NCI-H2171 treated with DMSO at 0.1 percent for 48 hours (cell line): ENCODE results near the gene TEKT4.
A peak's percentile ranks its signal among the peaks of the same experiment; 100 is the strongest.
"Not testable (repeated sequence)": the region's sequence is repeated elsewhere in the genome, so short reads cannot be mapped to it uniquely, and the experiment has no call there.

ENCODE experiments used
- DNase-seq: peaks from one replicate; lab custom pipeline; 2025; lab: John Stamatoyannopoulos, UW

The TEKT4 gene, protein sequence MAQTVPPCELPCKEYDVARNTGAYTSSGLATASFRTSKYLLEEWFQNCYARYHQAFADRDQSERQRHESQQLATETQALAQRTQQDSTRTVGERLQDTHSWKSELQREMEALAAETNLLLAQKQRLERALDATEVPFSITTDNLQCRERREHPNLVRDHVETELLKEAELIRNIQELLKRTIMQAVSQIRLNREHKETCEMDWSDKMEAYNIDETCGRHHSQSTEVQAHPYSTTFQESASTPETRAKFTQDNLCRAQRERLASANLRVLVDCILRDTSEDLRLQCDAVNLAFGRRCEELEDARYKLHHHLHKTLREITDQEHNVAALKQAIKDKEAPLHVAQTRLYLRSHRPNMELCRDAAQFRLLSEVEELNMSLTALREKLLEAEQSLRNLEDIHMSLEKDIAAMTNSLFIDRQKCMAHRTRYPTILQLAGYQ

DNA sequence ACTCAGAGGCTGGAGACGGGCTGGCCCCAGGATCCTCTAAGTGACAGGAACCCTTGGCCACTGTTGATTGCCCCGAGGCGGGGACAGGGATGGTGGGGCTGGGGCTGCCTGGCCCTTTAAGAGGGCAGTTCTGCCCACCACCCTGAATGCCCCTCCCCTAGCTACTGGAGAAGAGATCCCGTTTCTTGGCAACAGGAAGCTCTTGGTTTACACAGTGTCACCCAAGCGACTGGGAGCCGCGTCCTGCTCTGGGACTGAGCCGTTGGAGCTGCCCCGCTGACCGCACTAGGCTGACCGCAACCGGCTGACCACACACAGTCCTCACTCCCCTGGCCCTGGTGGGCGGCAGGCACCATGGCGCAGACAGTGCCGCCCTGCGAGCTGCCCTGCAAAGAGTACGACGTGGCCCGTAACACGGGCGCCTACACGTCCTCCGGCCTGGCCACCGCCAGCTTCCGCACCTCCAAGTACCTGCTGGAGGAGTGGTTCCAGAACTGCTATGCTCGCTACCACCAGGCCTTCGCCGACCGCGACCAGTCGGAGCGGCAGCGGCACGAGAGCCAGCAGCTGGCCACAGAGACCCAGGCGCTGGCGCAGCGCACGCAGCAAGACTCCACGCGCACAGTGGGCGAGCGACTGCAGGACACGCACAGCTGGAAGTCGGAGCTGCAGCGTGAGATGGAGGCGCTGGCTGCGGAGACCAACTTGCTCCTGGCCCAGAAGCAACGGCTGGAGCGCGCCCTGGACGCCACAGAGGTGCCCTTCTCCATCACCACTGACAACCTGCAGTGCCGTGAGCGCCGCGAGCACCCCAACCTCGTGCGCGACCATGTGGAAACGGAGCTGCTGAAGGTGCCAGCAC is at the start of gene TEKT4:
Gene TEKT4 (plus strand): TSS at position 205 of the 862 bp plus-strand sequence. CDS start 150 bp downstream, at position 355.
- DNase-seq: no peak

DNA sequence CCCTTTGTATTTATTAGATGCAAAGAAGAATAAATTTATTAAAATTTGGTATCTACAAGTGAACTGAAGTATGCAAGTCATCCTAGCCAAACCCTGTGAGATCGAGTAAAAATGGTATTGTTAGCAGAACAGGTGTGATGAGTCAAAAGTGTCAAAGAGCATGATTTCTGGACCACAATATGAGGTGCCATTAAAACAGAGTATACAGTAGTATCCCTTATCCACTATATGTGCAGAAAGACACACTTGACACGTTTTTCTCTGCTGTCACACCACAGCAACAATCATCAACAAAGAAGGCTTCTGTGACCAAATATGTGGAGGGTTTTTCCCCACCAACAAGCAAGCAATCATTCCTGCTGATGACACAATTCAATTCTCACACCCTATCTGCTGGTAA is 32.0 kb upstream of the TEKT4 start:
- DNase-seq: not testable (repeated sequence)

- not testable (repeated sequence) for DNase-seq
These were observed 14.4 kb upstream of the TEKT4 start for GRCh38 chr2:94856856-94857255.

GRCh38 chr2:94857367-94858162 is 13.7 kb upstream of the TEKT4 start:
- not testable (repeated sequence) for DNase-seq

GRCh38 chr2:94858163-94858888 is 12.9 kb upstream of the TEKT4 start:
- not testable (repeated sequence) for DNase-seq

DNA sequence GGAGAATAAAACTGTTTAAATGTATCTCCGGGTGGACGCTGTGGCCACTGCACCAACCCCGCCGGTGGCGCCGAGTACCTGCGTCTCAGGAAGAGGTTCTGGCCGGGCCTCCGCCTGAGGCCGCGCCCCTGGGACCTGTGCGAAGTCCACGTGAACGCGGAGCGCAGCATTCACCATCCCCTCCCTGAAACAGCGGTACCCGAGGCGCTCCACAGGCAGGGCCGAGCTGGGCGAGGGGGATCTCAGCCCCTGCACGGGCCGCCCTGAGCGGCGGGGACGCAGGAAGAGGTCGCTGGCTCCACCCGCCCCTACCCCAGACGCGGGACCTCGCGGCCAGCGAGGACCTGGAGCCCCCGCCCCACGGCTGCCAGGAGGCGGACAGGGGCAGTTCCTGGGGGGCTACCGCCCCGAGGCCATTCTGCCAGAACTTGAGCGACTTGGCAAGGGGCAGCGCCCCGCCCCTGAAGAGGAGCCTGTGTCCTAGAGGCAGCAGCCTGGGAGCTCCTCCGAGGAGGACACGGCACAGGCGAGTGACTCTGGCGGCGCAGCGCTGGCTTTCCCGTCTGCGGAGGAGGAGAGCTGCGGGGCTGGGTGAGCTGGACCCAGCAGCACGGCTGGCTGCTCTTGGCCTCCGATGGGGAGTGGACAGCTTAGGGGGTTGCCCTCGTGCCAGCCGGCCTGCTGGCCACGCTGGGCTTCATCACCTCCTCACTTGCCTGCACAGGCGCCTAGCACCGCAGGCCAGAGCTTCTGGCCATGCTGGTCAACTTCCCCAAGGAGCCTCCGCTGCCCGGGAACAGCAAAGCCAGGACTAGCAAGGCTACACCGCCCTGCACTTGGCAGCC is 9.7 kb upstream of the TEKT4 start:
- no peak for DNase-seq

GRCh38 chr2:94862903-94863302 is 8.3 kb upstream of the TEKT4 start:
- DNase-seq: not testable (repeated sequence)

GRCh38 chr2:94869131-94869530 is 2.1 kb upstream of the TEKT4 start:
- DNase-seq: no peak

DNA sequence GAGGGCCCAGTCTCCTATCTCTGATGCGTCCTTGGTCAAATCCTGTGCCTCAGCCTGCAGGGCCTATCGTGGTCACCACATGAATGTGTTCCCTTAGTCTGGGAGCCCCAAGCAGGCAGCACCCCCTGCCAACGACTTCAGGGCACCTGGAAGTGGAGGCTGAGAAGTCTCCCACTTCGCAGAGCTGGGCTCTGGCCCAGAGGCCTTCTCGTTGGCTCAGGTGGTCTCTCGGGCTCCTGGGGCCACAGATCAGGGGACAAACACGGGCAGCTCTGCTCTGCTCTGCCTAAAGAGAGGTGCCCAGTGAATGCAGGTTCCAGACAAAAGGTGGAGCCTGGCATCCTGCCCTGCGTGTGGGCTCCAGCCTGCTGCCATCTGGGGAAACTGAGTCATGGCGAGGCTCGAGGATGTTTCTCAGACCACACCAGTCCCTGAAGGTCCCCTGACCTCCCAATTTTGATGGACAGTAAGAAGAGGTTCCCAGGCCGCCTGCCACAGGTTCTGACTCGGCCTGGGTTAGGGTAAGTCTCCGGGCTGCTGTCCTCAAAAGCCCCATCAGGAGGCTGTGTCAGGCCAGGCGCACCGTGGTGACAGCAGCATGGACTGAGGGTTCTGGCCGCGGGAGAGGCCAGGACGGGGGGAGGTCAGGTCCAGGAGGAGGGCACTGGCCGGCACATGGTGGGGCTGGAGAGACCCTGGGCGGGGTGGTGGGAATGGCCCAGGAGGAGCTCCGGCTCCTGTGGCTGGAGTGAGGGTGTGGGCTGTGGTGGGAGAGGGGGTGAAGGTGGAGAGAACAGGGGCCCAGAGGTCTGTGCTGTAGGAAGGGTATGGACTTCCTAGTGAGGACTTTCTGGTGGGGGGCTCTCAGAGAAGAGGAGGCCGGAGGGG is 1.4 kb upstream of the TEKT4 start:
- no peak for DNase-seq

DNA sequence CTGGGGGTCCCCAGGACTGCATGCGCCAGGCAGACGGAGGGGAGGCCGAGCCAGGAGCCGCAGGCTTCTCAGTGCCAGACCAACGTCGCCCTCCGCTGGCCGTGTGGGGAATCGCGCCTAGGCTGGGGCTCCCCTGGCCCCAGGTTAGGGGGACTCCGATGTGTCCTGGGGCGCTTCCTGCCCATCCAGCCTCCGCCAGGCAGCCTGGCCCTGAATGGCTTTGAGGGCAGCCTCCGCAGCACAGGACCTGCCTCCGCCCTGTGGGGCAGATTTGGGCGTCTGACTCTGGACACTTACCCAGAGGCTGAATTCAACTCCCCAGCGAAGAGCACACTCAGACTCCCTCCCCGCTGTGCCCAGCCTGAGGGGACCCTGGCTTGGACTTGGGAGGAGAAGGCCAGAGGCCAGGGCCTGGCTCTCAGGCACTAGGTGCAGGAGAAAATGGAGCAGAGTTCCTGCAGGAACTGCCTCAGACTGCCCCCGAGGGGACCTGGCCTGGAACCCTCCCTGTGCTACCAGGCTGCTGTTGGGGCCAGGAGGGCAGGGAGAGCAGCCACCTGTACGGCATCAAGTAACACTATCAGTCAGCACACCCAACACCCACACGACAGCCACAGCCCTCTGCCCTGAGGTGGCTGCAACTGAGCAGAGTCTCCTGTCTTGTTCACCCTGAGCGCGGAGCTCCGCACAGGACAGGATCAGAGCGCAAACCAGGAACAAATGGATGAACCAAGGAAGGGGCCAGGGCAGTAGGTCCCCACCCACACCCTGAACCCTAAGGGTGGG is 597 bp upstream of the TEKT4 start:
- no peak for DNase-seq

GRCh38 chr2:94872088-94872618 is 923 bp downstream of the TEKT4 start:
- no peak for DNase-seq

DNA sequence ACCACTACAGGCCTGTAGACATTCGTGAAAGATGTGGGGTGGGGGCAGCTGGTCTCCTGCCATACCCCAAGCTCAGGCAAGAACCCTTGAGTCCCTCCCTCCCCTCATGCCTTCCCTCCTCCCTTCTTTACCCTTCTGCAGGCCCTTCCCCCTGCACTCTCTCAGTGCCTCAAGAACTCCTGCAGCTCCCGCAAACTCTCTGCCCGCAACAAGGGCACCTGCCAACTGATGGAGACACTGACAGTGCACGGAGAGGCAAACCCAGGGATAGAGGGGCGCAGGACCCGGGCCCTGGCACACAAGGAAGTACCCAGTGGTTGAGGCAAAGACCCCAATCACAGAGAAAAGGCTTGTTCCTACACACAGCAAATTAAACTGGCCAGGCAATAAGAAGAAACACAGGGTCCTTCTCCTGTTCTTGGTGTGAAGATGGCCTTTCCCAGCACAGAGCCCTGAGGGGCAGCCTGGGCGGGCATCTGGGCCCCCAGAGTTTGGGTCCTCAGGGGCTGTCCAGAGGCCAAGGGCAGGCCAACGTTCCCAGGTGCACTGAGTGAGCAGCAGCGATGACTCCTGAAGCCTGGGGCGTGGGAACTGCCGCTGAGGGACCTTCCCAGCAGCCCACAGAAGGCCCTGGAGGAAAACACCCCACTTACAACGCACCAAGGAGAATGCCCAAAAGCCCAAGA is 1.6 kb downstream of the TEKT4 start:
- no peak for DNase-seq

DNA sequence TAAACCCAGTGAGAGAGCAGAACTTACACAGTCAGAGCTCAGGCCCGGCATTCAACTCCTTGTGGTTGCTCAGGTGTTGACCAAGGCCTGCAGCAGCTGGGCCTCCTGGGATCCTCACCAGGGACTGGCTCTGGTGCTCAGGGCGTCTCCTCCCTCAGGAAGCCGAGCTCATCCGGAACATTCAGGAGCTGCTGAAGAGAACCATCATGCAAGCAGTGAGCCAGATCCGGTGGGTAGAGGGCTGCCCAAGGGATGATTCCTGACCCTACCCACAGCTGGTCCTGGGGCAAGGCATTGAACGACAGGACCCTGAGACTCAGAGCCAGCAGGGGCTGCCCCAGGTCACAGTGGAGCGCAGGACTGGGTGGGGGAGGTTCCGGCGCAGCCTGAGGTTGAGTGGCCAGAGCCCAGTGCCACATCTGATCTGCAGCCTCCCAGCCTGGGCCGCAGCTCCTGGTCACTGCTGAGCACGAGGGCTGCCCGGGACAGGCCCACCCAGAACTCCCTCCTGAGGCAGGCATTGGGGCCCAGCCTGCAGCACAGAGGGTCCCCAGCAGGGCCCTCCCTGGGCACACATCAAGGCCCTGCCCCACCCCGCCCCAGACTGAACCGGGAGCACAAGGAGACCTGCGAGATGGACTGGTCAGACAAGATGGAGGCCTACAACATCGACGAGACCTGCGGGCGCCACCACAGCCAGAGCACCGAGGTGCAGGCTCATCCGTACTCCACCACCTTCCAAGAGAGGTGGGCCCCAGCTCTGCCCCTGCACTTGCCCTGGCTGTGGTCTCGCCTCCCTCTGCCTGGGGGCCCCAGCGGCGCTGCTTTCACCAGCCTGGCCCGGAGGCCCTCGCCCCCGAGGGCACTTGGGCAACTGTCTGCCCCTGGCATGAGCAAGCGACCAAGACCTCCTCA is 2.4 kb downstream of the TEKT4 start:
- DNase-seq: no peak

GRCh38 chr2:94874277-94874997 is 3.2 kb downstream of the TEKT4 start:
- DNase-seq: peak; percentile 43

DNA sequence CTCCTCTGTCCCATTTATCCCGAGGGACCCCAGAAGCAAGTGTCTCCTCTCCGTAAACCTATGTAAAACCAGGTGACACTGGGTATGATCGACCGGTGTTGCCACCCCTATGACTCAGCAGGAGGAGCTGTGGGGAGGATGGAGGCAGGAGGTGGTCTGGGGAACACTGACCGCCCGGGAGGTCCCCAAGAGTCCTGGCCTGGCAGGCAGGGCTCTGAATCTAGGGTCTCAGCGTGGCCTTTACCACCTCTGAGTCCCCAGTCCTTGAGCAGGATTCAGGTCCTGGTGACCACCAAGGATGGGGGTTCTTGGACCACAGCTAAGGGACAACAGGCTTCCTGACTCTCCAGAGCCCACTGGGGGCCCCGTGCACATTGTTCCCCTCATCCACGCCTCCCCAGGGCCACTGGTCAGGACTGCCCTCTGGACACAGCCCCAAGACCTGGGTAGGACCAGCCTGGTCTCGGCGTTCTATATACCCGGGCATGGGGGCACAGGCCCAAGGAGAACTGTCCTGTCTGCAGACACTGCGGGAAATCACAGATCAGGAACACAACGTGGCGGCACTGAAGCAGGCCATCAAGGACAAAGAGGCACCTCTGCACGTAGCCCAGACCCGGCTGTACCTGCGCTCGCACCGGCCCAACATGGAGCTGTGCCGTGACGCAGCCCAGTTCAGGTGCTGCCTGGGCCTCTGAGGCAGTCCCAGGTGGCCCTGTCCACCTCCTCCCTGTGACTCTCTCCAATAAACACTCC is 4.0 kb downstream of the TEKT4 start:
- no peak for DNase-seq
